BE2C (cell line): ENCODE measurements around the gene VAV2.

Experiments used
- DNase-seq: peaks from one replicate; pipeline ENCODE4 v3.0.0-alpha.2; 2020
- H3K27me3 ChIP-seq: fragments of 250-450 bp; sonication (Bioruptor Pico); 2 replicates; pipeline ENCODE4 v1.5.1; 2020; ENCODE audit warnings: mild to moderate bottlenecking
- H3K36me3 ChIP-seq: fragments of 250-450 bp; sonication (Bioruptor Pico); 2 replicates; pipeline ENCODE4 v1.5.1; 2020; ENCODE audit warnings: mild to moderate bottlenecking
- H3K4me1 ChIP-seq: fragments of 250-450 bp; sonication (Bioruptor Pico); 2 replicates; pipeline ENCODE4 v1.5.1; 2020
- H3K4me3 ChIP-seq: 2 replicates; pipeline ENCODE4 v1.5.1; 2011; ENCODE audit warnings: low read depth, low read length
- H3K9me3 ChIP-seq: fragments of 250-450 bp; sonication (Bioruptor Pico); 2 replicates; pipeline ENCODE4 v1.5.1; 2020
- TF ChIP-seq, protein P1 (sequence below): IDR thresholded peaks from 2 replicates; pipeline ENCODE4 v1.5.1; 2012; ENCODE audit warnings: mild to moderate bottlenecking, low read depth, low read length

Gene VAV2

DNA sequence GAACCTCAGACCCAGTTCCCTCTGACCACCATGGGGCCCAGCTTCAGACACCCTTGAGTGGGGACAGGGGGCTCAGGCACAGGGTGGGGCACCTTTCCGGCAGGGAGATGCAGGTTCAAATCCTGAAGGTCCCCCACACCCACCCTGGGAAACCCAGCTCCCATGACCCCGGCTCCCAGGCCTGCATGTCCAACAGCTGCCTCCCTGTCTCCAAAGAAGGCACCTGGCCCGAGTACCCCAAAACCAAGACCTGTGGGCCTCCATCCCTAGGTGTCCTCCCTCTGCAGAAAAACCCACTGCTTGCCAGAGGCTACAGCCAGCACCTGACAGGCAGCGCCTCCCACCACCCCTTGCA lies 38.5 kb downstream of the VAV2 start:
- H3K4me3 ChIP-seq: no peak overlapping the region
- no peak for DNase-seq
- peaks cover 44% of the 10 kb centered on the region for H3K4me1 ChIP-seq
- H3K36me3 ChIP-seq: peaks cover 5% of the 10 kb centered on the region
- H3K9me3 ChIP-seq: no peaks in the 10 kb centered on the region
- TF ChIP-seq, protein P1, sequence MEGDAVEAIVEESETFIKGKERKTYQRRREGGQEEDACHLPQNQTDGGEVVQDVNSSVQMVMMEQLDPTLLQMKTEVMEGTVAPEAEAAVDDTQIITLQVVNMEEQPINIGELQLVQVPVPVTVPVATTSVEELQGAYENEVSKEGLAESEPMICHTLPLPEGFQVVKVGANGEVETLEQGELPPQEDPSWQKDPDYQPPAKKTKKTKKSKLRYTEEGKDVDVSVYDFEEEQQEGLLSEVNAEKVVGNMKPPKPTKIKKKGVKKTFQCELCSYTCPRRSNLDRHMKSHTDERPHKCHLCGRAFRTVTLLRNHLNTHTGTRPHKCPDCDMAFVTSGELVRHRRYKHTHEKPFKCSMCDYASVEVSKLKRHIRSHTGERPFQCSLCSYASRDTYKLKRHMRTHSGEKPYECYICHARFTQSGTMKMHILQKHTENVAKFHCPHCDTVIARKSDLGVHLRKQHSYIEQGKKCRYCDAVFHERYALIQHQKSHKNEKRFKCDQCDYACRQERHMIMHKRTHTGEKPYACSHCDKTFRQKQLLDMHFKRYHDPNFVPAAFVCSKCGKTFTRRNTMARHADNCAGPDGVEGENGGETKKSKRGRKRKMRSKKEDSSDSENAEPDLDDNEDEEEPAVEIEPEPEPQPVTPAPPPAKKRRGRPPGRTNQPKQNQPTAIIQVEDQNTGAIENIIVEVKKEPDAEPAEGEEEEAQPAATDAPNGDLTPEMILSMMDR: no peak
- no peaks in the 10 kb centered on the region for H3K27me3 ChIP-seq

DNA sequence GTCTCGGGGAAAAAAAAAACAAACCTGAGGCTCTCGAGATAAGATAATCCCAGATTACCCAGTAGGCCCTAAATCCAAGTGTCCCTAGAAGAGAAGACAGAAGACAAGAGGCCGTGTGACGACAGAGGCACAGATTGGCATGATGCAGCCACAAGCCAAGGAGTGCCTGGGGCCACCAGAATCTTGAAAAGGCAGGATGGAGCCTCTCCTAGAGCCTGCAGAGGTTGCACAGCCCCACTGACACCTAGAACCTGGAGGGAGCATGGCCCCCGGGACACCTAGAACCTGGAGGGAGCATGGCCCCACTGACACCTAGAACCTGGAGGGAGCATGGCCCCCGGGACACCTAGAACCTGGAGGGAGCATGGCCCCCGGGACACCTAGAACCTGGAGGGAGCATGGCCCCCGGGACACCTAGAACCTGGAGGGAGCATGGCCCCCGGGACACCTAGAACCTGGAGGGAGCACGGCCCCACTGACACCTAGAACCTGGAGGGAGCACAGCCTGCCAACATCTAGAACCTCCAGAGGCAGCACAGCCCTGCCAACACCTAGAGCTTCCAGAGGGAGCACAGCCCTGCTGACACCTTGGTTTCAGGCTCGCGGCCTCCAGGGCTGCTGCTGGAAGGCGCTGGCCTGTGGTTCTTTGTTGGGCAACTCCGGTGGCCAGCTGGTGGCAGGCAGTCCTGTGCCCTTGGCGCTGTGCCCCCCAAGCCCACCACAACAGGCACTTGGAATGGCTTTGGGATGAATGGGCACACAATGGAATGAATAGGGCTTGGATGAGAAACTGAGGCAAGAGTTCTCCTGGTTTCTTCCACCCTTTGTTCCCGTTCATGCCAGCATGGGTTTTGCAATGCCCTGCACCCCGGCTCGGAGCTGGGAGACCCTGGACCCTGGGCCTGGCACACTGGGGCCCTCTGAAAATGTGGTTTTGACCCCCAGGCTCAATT lies 39.2 kb downstream of the VAV2 start:
- Histone ChIP-seq H3K4me3 (no peak overlapping the region), H3K27me3 (no peaks in the 10 kb centered on the region), H3K9me3 (no peaks in the 10 kb centered on the region), H3K36me3 (peaks cover 5% of the 10 kb centered on the region), H3K4me1 (peaks cover 50% of the 10 kb centered on the region)
- DNase-seq: no peak
- TF ChIP-seq, protein P1: no peak

DNA sequence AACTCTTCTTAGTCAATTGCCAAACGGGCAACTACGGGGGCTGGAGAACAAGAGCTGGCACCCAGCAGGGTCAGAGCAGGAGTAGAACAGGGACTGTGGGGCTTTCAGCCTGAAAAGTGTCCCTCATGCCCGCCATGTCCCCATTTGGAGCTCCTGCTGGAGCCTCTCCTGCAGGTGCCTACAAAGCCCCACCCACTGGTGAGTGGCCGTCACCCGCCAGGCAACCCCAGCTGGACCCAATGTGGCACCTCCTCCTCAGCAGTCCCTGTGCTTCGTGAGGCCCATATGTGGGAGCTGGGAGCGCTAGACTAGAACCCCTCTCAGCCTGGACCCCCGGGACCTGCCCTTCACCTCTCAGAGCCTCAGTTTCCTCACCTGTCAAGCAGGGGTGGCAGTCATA lies 40.9 kb downstream of the VAV2 start:
- Histone ChIP-seq H3K4me1 (peaks cover 42% of the 10 kb centered on the region), H3K36me3 (peaks cover 6% of the 10 kb centered on the region), H3K27me3 (no peaks in the 10 kb centered on the region), H3K4me3 (no peak overlapping the region), H3K9me3 (no peaks in the 10 kb centered on the region)
- DNase-seq: no peak
- TF ChIP-seq, protein P1: no peak

DNA sequence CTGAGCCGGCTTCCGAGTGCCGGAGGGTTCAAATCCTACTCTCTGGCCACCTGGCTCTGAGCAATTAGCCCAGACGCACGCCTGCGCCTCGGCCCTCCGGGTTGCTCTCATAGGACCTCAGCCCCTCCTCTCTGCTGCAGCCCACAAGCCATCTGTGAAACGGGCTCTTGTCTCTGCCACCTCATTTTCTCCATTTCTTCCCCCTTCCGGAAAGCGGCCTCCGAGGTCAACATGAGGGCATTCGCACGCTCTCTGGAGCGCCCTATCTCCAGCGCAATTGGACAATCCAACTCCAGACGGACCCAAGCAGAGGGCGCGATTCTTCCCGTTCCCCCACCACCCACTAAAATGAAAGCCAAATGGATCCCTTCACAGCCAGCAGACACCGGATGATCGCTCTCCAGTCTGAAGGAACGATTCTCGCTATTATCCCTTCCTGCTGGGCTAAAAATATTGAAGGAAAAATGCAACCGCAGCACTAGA lies 41.5 kb downstream of the VAV2 start:
- DNase-seq: peak; percentile 43
- H3K4me1 ChIP-seq: peaks cover 42% of the 10 kb centered on the region
- H3K27me3 ChIP-seq: no peaks in the 10 kb centered on the region

DNA sequence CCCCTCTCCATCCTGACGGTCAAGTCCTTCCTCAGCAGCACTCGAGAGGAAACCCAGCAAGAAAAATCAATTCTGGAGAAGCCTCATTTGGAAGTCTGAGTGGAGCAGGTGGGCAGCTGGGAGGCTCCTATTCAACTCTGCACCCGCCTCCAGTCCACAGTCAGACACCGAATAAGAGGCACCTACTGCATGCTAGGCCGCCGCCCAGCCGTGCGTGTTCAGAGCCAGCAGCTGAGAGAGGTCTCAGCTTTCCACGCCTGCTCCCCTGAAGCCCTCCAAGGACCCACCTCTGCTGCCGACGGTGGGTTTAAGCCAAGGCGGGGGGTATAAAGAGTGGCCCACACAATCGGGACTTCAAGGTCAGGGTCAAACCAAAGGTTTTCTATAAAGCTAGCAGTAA lies 41.9 kb downstream of the VAV2 start:
- Histone ChIP-seq H3K4me3 (no peak overlapping the region), H3K4me1 (peaks cover 47% of the 10 kb centered on the region), H3K36me3 (peaks cover 9% of the 10 kb centered on the region)

More for the DNA sequence above, 41.5 kb downstream of the VAV2 start:
- peaks cover 9% of the 10 kb centered on the region for H3K36me3 ChIP-seq
- no peak overlapping the region for H3K4me3 ChIP-seq
- TF ChIP-seq, protein P1: no peak
- no peaks in the 10 kb centered on the region for H3K9me3 ChIP-seq

More for the DNA sequence above, 41.9 kb downstream of the VAV2 start:
- TF ChIP-seq, protein P1: no peak
- Histone ChIP-seq H3K9me3 (no peaks in the 10 kb centered on the region), H3K27me3 (no peaks in the 10 kb centered on the region)
- DNase-seq: no peak
